GM23248 (cell line): Measurements from ENCODE around the gene CTDP1. TPM values are rescaled to one million over a fixed set of nuclear protein-coding genes. Genes with fewer than 3 reads are reported as not detected.
"Not testable (repeated sequence)": the region's sequence is repeated elsewhere in the genome, so short reads cannot be mapped to it uniquely, and the experiment has no call there.

Experiments used
- DNase-seq: peaks from one replicate; pipeline ENCODE4 v3.0.0-alpha.2; 2015
- H2AFZ ChIP-seq: fragments of 200-600 bp; sonication (generic); 2 replicates; pipeline ENCODE4 v1.6.1; 2016; ENCODE audit warnings: antibody characterized with exemption
- H3F3A ChIP-seq: fragments of 200-600 bp; sonication (generic); 2 replicates; pipeline ENCODE4 v1.6.1; 2016; ENCODE audit warnings: mild to moderate bottlenecking, antibody characterized with exemption, mixed run types; ENCODE audit not compliant: insufficient read depth
- H3K27ac ChIP-seq: fragments of 200-600 bp; sonication (generic); 2 replicates; pipeline ENCODE4 v1.5.1; 2016; ENCODE audit warnings: mild to moderate bottlenecking
- H3K27me3 ChIP-seq: fragments of 200-600 bp; sonication (generic); replicated peaks from 2 replicates; pipeline ENCODE4 v1.6.1; 2016; ENCODE audit warnings: mild to moderate bottlenecking; ENCODE audit not compliant: insufficient read depth
- H3K36me3 ChIP-seq: fragments of 200-600 bp; sonication (generic); 2 replicates; pipeline ENCODE4 v1.6.1; 2016; ENCODE audit warnings: low read depth, mild to moderate bottlenecking
- H3K4me1 ChIP-seq: fragments of 200-600 bp; sonication (generic); 2 replicates; pipeline ENCODE4 v1.6.1; 2016; ENCODE audit warnings: mild to moderate bottlenecking; ENCODE audit not compliant: insufficient read depth
- H3K4me2 ChIP-seq: fragments of 200-600 bp; sonication (generic); one replicate; pipeline ENCODE4 v1.6.1; 2016; ENCODE audit warnings: mild to moderate bottlenecking; ENCODE audit not compliant: unreplicated experiment
- H3K4me3 ChIP-seq: fragments of 200-600 bp; sonication (generic); 2 replicates; pipeline ENCODE4 v1.5.1; 2016; ENCODE audit warnings: mild to moderate bottlenecking
- H3K79me2 ChIP-seq: fragments of 200-600 bp; sonication (generic); 2 replicates; pipeline ENCODE4 v1.6.1; 2016; ENCODE audit warnings: mild to moderate bottlenecking; ENCODE audit not compliant: insufficient read depth
- H3K9ac ChIP-seq: fragments of 200-600 bp; sonication (generic); 2 replicates; pipeline ENCODE4 v1.6.1; 2016; ENCODE audit warnings: mild to moderate bottlenecking
- H3K9me2 ChIP-seq: fragments of 200-600 bp; sonication (generic); 2 replicates; pipeline ENCODE4 v1.6.1; 2016; ENCODE audit warnings: mixed run types, mild to moderate bottlenecking, moderate library complexity; ENCODE audit not compliant: insufficient read depth
- H3K9me3 ChIP-seq: fragments of 200-600 bp; sonication (generic); one replicate; pipeline ENCODE4 v1.6.1; 2017; ENCODE audit warnings: low read depth
- H4K20me1 ChIP-seq: fragments of 200-600 bp; sonication (generic); 2 replicates; pipeline ENCODE4 v1.6.0; 2016; ENCODE audit not compliant: insufficient read depth
- EZH2 ChIP-seq: fragments of 200-600 bp; sonication (generic); IDR thresholded peaks from 2 replicates; pipeline ENCODE4 v1.6.1; 2018; ENCODE audit warnings: antibody characterized with exemption, mild to moderate bottlenecking; ENCODE audit not compliant: insufficient read depth, poor library complexity, severe bottlenecking
- EZH2phosphoT487 ChIP-seq: fragments of 200-600 bp; sonication (generic); IDR thresholded peaks from 2 replicates; pipeline ENCODE4 v1.6.1; 2018; ENCODE audit warnings: antibody characterized with exemption, moderate library complexity, mild to moderate bottlenecking, low read depth; ENCODE audit not compliant: insufficient read depth
- WGBS, 2 experiments: methylation state at CpG; one replicate each; pipeline ENCODE4 v1.1.6; 2015 to 2017; ENCODE audit warnings: low lambda C conversion rate in 2 of 2, low coverage in 1 of 2; ENCODE audit errors: missing lambda C conversion rate in 2 of 2; 5-methylcytosine and 5-hydroxymethylcytosine counted together
- in situ Hi-C: fragments of 300-500 bp; cut with MboI; formaldehyde crosslinking; loops from 2 replicates; pipeline ENCODE4 v1.15.0; 2020
- polyA plus RNA-seq: library from polyadenylated mRNA; unstranded; fragments of >200 nt; fragmentation: Nextera tagmentation; extraction: Ambion mirVana; gene quantifications from 2 replicates; pipeline ENCODE4 v1.2.1, GENCODE V29; 2016
- total RNA-seq: library from RNA; depleted of rRNA; stranded (reverse); fragments of >200 nt; shearing (Covaris generic); gene quantifications from 2 replicates; pipeline ENCODE4 v1.2.3, GENCODE V29; 2014

Gene CTDP1
- total and polyA plus RNA-seq, 2 experiments from 2014 or later, result 6.7 to 26.0 TPM

DNA sequence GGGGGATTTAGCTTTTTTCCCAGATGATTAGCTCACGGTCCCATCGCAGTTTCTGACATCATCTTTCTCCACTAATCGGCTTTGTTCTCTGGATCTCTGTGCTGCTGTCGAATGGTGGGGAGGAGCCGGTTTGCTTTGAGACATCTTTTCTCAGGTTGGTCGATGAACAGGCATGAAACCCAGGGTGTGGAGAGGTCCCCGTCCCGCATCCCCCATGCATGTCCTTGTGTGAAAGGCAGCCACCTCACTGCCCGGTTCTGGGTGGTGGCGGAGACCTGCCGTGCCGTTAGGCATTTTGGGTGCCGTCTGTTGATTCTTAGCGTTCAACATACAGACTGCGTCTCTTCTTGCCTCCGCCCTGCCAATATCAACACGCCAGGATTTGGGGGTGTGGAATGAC lies 57.8 kb downstream of the CTDP1 start:
- Histone ChIP-seq H3K79me2 (no peaks in the 10 kb centered on the region), H2AFZ (no peak overlapping the region), H3K4me1 (no peaks in the 10 kb centered on the region), H3K9me3 (no peaks in the 10 kb centered on the region), H4K20me1 (no peaks in the 10 kb centered on the region), H3K4me3 (no peak overlapping the region), H3K4me2 (no peak overlapping the region), H3K27me3 (no peaks in the 10 kb centered on the region), H3K9me2 (no peaks in the 10 kb centered on the region), H3F3A (no peaks in the 10 kb centered on the region), H3K27ac (no peak overlapping the region), H3K9ac (no peak overlapping the region), H3K36me3 (peaks cover 27% of the 10 kb centered on the region; the same call in 1 of the 2 replicates)
- DNase-seq, result no peak
- in situ Hi-C loops, result no loop called here
- no peak for TF ChIP-seq EZH2phosphoT487
- TF ChIP-seq EZH2, result no peak
- 97 to 98% methylated on average over 17 of the region's 17 CpGs for WGBS, 2 experiments

DNA sequence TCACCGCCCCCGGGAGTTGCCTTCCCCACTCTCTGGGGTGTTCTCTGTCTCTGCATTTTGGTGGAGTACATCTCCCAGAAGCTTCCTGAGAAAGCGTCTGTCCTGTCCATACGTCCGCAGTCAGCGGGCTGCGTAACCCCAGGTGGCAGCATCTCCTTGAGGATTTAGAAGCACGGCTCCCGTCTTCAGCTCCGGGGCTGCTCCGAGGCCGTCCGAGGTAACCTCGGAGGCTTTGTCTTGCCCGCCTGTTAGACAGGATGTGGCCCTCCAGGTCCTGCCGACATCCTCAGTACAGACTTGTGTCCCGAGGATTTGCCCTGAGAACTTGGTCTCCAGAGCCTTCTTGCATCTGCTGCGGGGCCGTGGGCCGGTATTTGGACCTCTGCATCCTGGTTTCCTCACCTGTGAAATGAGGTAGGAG lies 58.4 kb downstream of the CTDP1 start:
- H3K9ac ChIP-seq, result no peak overlapping the region
- no peak overlapping the region for H3K4me3 ChIP-seq
- H3F3A ChIP-seq, result no peaks in the 10 kb centered on the region
- H3K79me2 ChIP-seq, result no peaks in the 10 kb centered on the region
- H4K20me1 ChIP-seq, result no peaks in the 10 kb centered on the region
- WGBS, 2 experiments, result 92 to 95% methylated on average over 18 to 20 of the region's 20 CpGs
- H3K9me2 ChIP-seq, result no peaks in the 10 kb centered on the region
- H3K36me3 ChIP-seq, result peaks cover 22% of the 10 kb centered on the region; the same call in 1 of the 2 replicates
- H3K27me3 ChIP-seq, result no peaks in the 10 kb centered on the region
- TF ChIP-seq EZH2phosphoT487 (no peak), EZH2 (no peak)
- H3K4me1 ChIP-seq, result no peaks in the 10 kb centered on the region
- no peaks in the 10 kb centered on the region for H3K9me3 ChIP-seq
- no peak overlapping the region for H2AFZ ChIP-seq
- no peak overlapping the region for H3K27ac ChIP-seq
- H3K4me2 ChIP-seq, result no peak overlapping the region
- in situ Hi-C loops, result no loop called here
- DNase-seq, result no peak

DNA sequence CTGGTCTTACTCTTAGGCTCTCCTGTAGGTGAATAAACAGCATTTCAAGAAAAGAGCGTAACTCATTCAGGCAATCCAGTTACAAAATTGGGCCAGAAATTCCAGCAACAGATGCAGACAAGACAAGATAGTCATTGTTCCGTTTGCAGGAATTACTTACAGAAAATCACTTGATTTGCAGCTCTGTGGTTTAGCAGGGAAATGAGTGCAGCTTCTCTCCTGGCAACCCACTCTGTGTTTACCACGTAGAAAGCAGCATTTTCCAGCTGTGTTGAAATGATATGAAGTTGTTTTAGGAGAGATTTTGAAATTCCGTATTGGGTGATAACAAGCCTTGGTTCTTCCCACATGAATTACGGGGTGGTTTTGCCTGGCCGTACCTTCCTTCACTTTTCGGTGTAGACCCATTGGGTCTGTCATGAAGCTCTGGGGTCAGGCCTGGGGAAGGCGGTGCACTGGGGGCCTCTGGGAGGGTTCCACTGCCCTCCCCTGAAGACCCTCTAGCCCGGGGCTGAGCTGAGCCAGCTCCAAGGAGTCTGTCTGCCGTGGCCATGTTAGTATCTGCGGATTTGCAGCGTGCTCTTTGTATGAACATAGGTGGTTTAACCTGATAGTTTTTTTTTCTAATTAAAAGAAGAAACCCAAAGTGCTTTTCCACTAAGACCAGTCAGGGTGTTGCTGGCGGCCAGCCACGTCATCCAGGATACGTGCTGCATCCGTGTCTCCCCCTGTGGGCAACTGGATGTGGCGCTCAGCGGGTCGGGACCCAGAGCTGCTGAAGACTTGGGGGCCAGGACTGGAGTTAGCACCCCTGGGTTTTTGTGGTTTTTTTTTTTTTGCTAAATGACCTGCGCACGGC lies 59.2 kb downstream of the CTDP1 start:
- TF ChIP-seq EZH2, result no peak
- TF ChIP-seq EZH2phosphoT487, result no peak
- no peak for DNase-seq

DNA sequence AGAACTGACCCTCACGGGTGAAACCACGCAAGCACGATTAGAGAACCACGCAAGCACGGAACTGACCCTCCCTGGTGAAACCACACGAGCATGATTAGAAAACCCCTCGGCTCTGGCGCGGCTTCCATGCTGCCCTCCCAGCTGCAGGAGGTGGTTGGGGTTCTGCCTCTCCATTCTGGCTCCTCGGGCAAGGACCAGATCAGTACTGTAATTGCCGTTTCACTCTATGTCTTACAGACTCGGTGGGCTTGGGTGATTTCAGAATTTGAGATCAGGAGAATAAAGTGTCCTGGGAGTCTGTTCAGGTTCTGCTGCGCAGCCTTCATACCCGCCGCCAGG lies 59.8 kb downstream of the CTDP1 start:
- in situ Hi-C loops, result no loop called here
- Histone ChIP-seq H2AFZ (no peak overlapping the region), H3K27me3 (no peaks in the 10 kb centered on the region), H3K27ac (no peak overlapping the region), H3K9me2 (no peaks in the 10 kb centered on the region), H3K4me2 (no peak overlapping the region), H4K20me1 (no peaks in the 10 kb centered on the region), H3K4me1 (no peaks in the 10 kb centered on the region), H3K4me3 (no peak overlapping the region), H3K9me3 (no peaks in the 10 kb centered on the region), H3K36me3 (peaks cover 11% of the 10 kb centered on the region; the same call in 1 of the 2 replicates), H3K9ac (no peak overlapping the region), H3F3A (no peaks in the 10 kb centered on the region), H3K79me2 (no peaks in the 10 kb centered on the region)
- TF ChIP-seq EZH2phosphoT487 (no peak), EZH2 (no peak)
- no peak for DNase-seq
- 95 to 99% methylated on average over 13 to 15 of the region's 15 CpGs for WGBS, 2 experiments

More for the DNA sequence above, 59.2 kb downstream of the CTDP1 start:
- Histone ChIP-seq H3K4me3 (no peak overlapping the region), H3K27me3 (no peaks in the 10 kb centered on the region), H2AFZ (no peak overlapping the region), H3K27ac (no peak overlapping the region), H4K20me1 (no peaks in the 10 kb centered on the region), H3K4me2 (no peak overlapping the region), H3K4me1 (no peaks in the 10 kb centered on the region), H3K9ac (no peak overlapping the region), H3F3A (no peaks in the 10 kb centered on the region), H3K9me2 (no peaks in the 10 kb centered on the region), H3K79me2 (no peaks in the 10 kb centered on the region), H3K36me3 (peaks cover 17% of the 10 kb centered on the region; the same call in 1 of the 2 replicates), H3K9me3 (no peaks in the 10 kb centered on the region)
- 83 to 84% methylated on average over 21 of the region's 21 CpGs for WGBS, 2 experiments
- in situ Hi-C loops, result no loop called here

DNA sequence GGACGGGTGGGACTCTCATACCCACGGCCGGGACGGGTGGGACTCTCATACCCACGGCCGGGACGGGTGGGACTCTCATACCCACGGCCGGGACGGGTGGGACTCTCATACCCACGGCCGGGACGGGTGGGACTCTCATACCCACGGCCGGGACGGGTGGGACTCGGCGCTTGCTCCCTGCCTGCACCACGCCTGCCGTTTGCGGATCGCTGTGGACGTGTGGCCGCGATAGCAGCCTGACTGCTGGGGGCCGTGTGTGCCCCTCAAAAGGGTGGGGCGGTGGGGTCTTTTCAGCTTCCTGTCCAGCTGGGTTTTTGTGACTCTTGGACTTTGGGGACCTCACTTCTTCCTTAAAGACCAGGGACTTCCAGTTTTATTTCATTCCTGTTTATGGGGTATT lies 60.4 kb downstream of the CTDP1 start:
- H3K9ac ChIP-seq, H2AFZ ChIP-seq, H3K27me3 ChIP-seq, H3K9me3 ChIP-seq, DNase-seq, H3K4me1 ChIP-seq, H3K27ac ChIP-seq, H3K4me2 ChIP-seq, H4K20me1 ChIP-seq, H3F3A ChIP-seq, H3K79me2 ChIP-seq, H3K9me2 ChIP-seq, in situ Hi-C loops, H3K36me3 ChIP-seq, H3K4me3 ChIP-seq: not testable (repeated sequence)
- WGBS, 2 experiments, result 97 to 100% methylated on average over 9 to 18 of the region's 27 CpGs
